Fibroblast of lung (primary cell): ENCODE data around the gene NT5C3B. TPM values are rescaled to one million over a fixed set of nuclear protein-coding genes. Genes with fewer than 3 reads are reported as not detected.
A peak's percentile ranks its signal among the peaks of the same experiment; 100 is the strongest.

Experiments
- DNase-seq, 2 donors: peaks; one replicate each; pipeline versions ENCODE4 v3.0.0 to v3.0.0-alpha.2; 2010; ENCODE audit warnings: low read depth in 2 of 2
- H2AFZ ChIP-seq: 2 replicates; pipeline ENCODE4 v1.5.1; 2012; ENCODE audit warnings: low read length, control low read depth, inconsistent platforms
- H3K27ac ChIP-seq: 2 replicates; pipeline ENCODE4 v1.5.1; 2011; ENCODE audit warnings: low read length, control low read depth; ENCODE audit not compliant: insufficient read depth
- H3K27me3 ChIP-seq: 2 replicates; pipeline ENCODE4 v1.5.1; 2011; ENCODE audit warnings: mild to moderate bottlenecking, low read length; ENCODE audit not compliant: control insufficient read depth, insufficient read depth
- H3K36me3 ChIP-seq: 2 replicates; pipeline ENCODE4 v1.5.1; 2011; ENCODE audit warnings: low read length; ENCODE audit not compliant: control insufficient read depth, insufficient read depth
- H3K4me1 ChIP-seq: 2 replicates; pipeline ENCODE4 v1.5.1; 2011; ENCODE audit warnings: low read length; ENCODE audit not compliant: control insufficient read depth, insufficient read depth; ENCODE audit errors: extremely low read depth
- H3K4me2 ChIP-seq: 2 replicates; pipeline ENCODE4 v1.5.1; 2011; ENCODE audit warnings: low read length, control low read depth; ENCODE audit not compliant: insufficient read depth; ENCODE audit errors: extremely low read depth
- H3K4me3 ChIP-seq, 4 experiments: fragments of 200-600 bp in 1 of 4; sonication (generic) in 1 of 4; replicated peaks in 1 of 4; 2 replicates each; pipeline ENCODE4 v1.5.1; 2011 to 2016; ENCODE audit warnings: low read length in 4 of 4, low read depth in 3 of 4, mild to moderate bottlenecking in 3 of 4, control low read depth in 2 of 4, inconsistent platforms in 1 of 4, mixed read lengths in 1 of 4; ENCODE audit not compliant: insufficient read depth in 1 of 4; ENCODE audit errors: control extremely low read depth in 1 of 4
- H3K79me2 ChIP-seq: 2 replicates; pipeline ENCODE4 v1.5.1; 2012; ENCODE audit warnings: mild to moderate bottlenecking, low read length, inconsistent platforms; ENCODE audit not compliant: control insufficient read depth, insufficient read depth
- H3K9ac ChIP-seq: 2 replicates; pipeline ENCODE4 v1.5.1; 2011; ENCODE audit warnings: mild to moderate bottlenecking, low read length, control low read depth; ENCODE audit not compliant: insufficient read depth
- H3K9me3 ChIP-seq: 2 replicates; pipeline ENCODE4 v1.5.1; 2012; ENCODE audit warnings: low read depth, low read length; ENCODE audit not compliant: control insufficient read depth, insufficient read depth
- H4K20me1 ChIP-seq: 2 replicates; pipeline ENCODE4 v1.5.1; 2011; ENCODE audit warnings: low read length; ENCODE audit not compliant: control insufficient read depth, insufficient read depth; ENCODE audit errors: extremely low read depth
- EZH2 ChIP-seq: IDR thresholded peaks from 2 replicates; pipeline ENCODE4 v1.5.1; 2012; ENCODE audit warnings: low read length, control low read depth, mild to moderate bottlenecking; ENCODE audit errors: missing control alignments
- polyA plus RNA-seq, 2 donors: library from polyadenylated mRNA; depleted of rRNA in 1 of 2; stranded (reverse) in 1 of 2; unstranded in 1 of 2; fragments of >200 nt; gene quantifications; 2 replicates each; pipeline ENCODE4 v1.2.1, GENCODE V29; 2011 to 2012; ENCODE audit warnings: missing spikeins in 1 of 2
- total RNA-seq: library from RNA; depleted of rRNA; stranded (reverse); fragments of >200 nt; gene quantifications from 2 replicates; pipeline ENCODE4 v1.2.1, GENCODE V29; 2014
- TF ChIP-seq, protein P1 (sequence below), 2 donors: IDR thresholded peaks in 1 of 2; conservative IDR thresholded peaks in 1 of 2; 1 replicate in 1 of 2; 2 replicates in 1 of 2; pipeline ENCODE4 v1.5.1; 2011 to 2012; ENCODE audit warnings: low read length in 2 of 2, control low read depth in 1 of 2, inconsistent platforms in 1 of 2, low read depth in 1 of 2, mild to moderate bottlenecking in 1 of 2

The NT5C3B gene
- total and polyA plus RNA-seq, 2 donors (not counting 1 experiment from before 2014, with no cell fraction given), result 61.9 to 83.5 TPM

- DNase-seq, result peak; percentile 43 to 84
- H3K27me3 ChIP-seq, result peaks cover 3% of the 10 kb centered on the region
These were observed 51.8 kb downstream of the NT5C3B start for GRCh38 chr17:41784207-41784744.

GRCh38 chr17:41782142-41782541 lies 53.9 kb downstream of the NT5C3B start:
- Histone ChIP-seq H4K20me1 (no peaks in the 10 kb centered on the region), H3K36me3 (no peaks in the 10 kb centered on the region), H3K9ac (no peak overlapping the region), H3K27ac (no peak overlapping the region), H3K4me1 (peaks cover 14% of the 10 kb centered on the region), H3K4me3 (no peak overlapping the region), H3K79me2 (no peaks in the 10 kb centered on the region), H3K9me3 (no peaks in the 10 kb centered on the region), H3K4me2 (no peak overlapping the region), H2AFZ (no peak overlapping the region), H3K27me3 (no peaks in the 10 kb centered on the region)
- TF ChIP-seq, protein P1, sequence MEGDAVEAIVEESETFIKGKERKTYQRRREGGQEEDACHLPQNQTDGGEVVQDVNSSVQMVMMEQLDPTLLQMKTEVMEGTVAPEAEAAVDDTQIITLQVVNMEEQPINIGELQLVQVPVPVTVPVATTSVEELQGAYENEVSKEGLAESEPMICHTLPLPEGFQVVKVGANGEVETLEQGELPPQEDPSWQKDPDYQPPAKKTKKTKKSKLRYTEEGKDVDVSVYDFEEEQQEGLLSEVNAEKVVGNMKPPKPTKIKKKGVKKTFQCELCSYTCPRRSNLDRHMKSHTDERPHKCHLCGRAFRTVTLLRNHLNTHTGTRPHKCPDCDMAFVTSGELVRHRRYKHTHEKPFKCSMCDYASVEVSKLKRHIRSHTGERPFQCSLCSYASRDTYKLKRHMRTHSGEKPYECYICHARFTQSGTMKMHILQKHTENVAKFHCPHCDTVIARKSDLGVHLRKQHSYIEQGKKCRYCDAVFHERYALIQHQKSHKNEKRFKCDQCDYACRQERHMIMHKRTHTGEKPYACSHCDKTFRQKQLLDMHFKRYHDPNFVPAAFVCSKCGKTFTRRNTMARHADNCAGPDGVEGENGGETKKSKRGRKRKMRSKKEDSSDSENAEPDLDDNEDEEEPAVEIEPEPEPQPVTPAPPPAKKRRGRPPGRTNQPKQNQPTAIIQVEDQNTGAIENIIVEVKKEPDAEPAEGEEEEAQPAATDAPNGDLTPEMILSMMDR (conservative IDR thresholded peaks at IDR 0.05 in 1 of 2, IDR thresholded peaks at IDR 0.05 in 1 of 2; ENCODE audit: low read depth in 1 of 2, low read length in 2 of 2), result no peak
- no peak for TF ChIP-seq EZH2
- no peak for DNase-seq

More at GRCh38 chr17:41784207-41784744, 51.8 kb downstream of the NT5C3B start:
- no peak overlapping the region for H3K27ac ChIP-seq
- peak overlapping the region in 1 of 4 experiments; percentile 67 for H3K4me3 ChIP-seq
- TF ChIP-seq, protein P1 (conservative IDR thresholded peaks at IDR 0.05 in 1 of 2, IDR thresholded peaks at IDR 0.05 in 1 of 2; ENCODE audit: low read depth in 1 of 2, low read length in 2 of 2), result no peak
- no peak for TF ChIP-seq EZH2
- no peak overlapping the region for H2AFZ ChIP-seq
- H3K36me3 ChIP-seq, result no peaks in the 10 kb centered on the region
- no peaks in the 10 kb centered on the region for H3K9me3 ChIP-seq
- no peak overlapping the region for H3K9ac ChIP-seq
- peaks cover 5% of the 10 kb centered on the region for H3K4me1 ChIP-seq
- H3K4me2 ChIP-seq, result peak overlapping the region; percentile 64
- no peaks in the 10 kb centered on the region for H3K79me2 ChIP-seq
- H4K20me1 ChIP-seq, result no peaks in the 10 kb centered on the region

GRCh38 chr17:41781404-41782110 lies 54.5 kb downstream of the NT5C3B start:
- peaks cover 17% of the 10 kb centered on the region for H3K4me1 ChIP-seq
- H3K27ac ChIP-seq, result no peak overlapping the region
- no peak overlapping the region for H3K4me3 ChIP-seq
- no peak overlapping the region for H3K4me2 ChIP-seq
- no peaks in the 10 kb centered on the region for H3K79me2 ChIP-seq
- no peaks in the 10 kb centered on the region for H3K9me3 ChIP-seq
- no peak overlapping the region for H3K9ac ChIP-seq
- no peak overlapping the region for H2AFZ ChIP-seq
- no peaks in the 10 kb centered on the region for H3K36me3 ChIP-seq
- H4K20me1 ChIP-seq, result no peaks in the 10 kb centered on the region
- TF ChIP-seq, protein P1 (conservative IDR thresholded peaks at IDR 0.05 in 1 of 2, IDR thresholded peaks at IDR 0.05 in 1 of 2; ENCODE audit: low read depth in 1 of 2, low read length in 2 of 2), result no peak
- TF ChIP-seq EZH2, result no peak
- DNase-seq, result no peak
- no peaks in the 10 kb centered on the region for H3K27me3 ChIP-seq
